Inferior parietal cortex (tissue), 1 donor: ENCODE data around the gene DSCAM.

Experiments used
- DNase-seq: peaks from one replicate; pipeline ENCODE4 v3.0.0-alpha.2; 2016; ENCODE audit errors: extremely low spot score

Gene DSCAM

DNA sequence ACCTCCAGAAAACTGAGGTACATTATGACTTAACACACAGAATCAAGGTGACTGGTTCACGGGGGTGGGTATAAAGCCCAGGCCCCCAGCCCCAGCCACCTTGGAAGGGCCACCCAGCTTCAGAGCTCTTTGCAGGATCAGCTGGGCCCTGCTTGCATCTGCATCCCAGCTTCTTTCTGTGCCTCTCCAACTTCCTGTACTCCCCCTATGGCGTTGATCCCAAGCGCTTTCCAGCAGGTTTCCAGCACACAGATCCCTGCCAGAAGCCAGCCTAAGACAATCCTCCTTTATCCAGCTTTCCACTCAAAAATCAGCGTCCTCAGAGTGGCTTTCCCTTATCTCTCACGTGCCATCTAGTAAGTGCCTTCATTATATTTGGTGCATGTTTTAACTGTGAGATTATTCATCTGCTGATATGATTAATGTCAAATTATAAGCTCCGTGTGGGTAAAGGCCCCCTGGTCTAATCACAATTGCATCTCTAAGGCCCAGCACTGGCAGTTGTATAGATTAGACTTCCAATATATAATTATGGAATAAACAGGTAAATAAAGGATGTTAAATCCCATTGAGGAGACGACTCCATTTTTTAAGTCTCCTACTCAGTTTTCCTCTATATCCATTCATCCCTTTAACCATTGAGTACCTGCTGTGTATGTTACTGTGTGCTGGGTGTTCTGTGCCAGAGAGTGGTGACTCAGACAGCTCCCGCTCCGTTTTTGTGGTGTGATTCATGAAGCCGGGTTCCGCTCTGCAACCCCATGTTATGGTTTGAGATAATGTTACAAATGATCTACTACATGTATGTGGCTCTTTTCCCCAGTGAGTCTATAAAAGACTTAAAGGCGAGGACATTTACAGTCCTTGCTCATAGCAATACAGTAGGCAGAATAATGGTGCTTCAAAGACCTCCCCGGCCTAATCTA, 592.2 kb downstream of the DSCAM start:
- DNase-seq, result peak; percentile 27

GRCh38 chr21:40253112-40253511, 593.8 kb downstream of the DSCAM start:
- no peak for DNase-seq

- DNase-seq, result no peak
These were observed 596.3 kb downstream of the DSCAM start for GRCh38 chr21:40250514-40251294.

DNA sequence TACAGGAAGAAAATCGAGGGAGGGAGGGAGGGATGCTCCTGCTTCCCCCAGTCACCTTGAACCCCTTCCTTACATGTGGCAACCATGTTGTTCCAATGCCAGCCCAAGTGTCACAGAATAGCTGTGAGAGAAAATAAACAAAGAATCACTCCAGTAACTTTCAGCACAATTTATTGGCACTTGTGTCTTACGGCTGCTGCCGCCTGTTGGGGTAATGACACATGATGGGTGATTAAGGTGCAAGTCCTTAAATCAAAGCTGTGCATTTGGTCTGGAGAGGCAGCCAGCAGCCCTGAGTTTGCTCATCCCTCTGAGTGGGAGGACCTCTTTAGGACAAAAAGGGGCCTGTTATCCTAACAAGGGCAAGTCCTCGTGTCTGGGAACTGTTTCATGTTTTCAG, 602.0 kb downstream of the DSCAM start:
- no peak for DNase-seq

GRCh38 chr21:40243685-40244084, 603.3 kb downstream of the DSCAM start:
- no peak for DNase-seq

GRCh38 chr21:40242586-40243265, 604.2 kb downstream of the DSCAM start:
- no peak for DNase-seq

GRCh38 chr21:40235528-40235927, 611.4 kb downstream of the DSCAM start:
- no peak for DNase-seq

DNA sequence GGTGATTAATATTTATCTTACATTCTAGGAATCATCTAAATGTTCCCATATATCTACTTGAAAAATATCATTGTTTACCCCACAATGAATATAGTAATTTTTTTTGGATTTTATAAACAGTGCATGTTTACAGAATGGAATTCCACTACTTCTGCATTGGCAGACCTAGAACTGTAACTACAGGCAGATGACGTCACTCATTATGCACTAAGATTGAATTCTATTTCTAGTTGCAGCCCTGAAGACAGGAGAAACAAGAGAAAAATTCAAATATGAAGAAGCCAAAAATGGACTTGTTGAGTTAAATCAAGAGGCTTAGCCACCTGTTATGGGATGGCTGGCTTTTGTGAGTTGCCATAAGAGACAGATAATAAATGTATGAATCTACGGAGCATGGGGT, 615.0 kb downstream of the DSCAM start:
- DNase-seq, result no peak

DNA sequence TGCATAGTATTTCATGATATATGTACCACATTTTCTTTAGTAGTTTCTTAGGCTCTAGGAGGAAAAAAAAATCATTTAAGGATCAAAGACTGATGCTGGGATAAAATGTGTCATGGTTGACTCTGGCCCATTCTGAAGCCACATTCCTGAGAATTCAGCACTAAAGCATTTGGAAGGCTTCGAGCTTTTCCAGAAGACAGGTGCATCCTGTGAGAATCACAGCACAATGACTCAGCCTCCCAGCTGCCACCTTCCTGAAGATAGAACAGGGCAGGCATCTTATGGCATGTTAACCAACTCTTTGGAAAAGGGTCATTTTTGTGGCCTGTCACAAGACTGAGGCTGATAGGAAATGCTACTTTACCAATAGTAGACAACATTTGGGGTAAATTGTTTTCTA, 619.9 kb downstream of the DSCAM start:
- DNase-seq, result no peak

GRCh38 chr21:40215941-40216340, 631.0 kb downstream of the DSCAM start:
- DNase-seq, result no peak

DNA sequence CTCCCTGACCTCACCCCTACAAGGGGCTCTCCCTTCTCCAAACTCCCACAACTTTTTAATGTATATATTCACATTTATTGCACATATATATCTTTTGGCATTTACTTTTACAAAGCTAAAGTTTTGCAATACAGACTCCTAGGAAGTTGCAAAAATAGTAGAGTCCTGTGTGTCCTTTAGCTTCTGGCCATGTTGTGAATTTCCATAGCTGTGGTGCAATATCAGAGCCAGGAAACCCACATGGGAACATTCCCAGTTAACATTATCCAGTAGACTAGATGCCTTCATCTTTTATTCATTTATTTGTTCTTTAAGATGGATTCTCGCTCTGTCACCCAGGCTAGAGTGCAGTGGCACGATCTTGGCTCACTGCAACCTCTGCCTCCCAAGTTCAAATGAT, 636.7 kb downstream of the DSCAM start:
- no peak for DNase-seq

- DNase-seq, result no peak
These were observed 638.0 kb downstream of the DSCAM start for GRCh38 chr21:40208948-40209345.

DNA sequence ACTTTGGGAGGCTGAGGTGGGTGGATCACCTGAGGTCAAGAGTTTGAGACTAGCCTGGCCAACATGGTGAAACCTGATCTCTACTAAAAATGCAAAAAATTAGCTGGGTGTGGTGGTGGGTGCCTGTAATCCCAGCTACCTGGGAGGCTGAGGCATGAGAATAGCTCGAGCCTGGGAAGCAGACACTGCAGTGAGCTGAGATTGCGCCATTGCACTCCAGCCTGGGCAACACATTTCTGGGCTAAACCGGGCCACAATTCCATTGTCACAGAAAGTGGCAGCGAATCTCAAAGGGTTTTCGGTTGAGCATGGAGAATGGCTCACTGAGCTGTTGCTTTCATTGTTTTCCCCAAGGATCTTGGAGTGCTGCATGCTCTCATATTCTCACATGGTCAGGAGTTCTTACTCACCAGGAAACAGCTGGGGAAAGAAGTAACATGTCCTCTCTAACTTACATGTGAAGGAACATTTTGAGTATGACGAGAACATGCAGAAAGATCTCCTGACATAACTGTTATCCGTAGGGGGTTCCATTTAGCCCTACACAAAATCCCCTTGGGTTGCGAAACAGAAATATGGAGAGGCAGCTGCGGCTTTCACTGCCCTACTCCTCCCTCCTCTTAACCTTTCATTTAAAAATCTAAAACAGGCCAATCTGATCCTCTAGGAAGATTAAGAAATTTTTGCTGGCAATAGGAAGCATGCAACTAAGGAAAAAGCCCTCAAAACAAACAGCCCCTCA, 638.6 kb downstream of the DSCAM start:
- DNase-seq, result no peak

DNA sequence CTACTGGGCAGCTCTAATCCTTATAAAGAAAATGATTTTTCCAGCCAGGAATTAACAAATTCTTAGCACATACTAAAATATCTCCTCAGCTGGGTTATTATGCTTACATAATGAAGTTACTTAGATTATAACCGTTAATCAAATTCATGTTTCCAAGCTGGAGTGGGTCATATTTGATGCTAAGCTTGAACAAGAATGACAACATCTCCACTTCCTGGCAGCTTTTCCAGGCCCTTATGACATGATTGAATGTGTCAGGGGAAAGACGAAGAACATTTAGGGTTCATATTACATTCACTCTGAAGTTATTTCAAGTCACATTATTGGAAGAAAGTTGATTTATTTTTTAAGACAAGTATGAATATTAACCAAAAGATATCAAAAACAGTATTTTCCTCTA, 646.0 kb downstream of the DSCAM start:
- no peak for DNase-seq

- no peak for DNase-seq
These were observed 646.8 kb downstream of the DSCAM start for GRCh38 chr21:40200126-40200525.

DNA sequence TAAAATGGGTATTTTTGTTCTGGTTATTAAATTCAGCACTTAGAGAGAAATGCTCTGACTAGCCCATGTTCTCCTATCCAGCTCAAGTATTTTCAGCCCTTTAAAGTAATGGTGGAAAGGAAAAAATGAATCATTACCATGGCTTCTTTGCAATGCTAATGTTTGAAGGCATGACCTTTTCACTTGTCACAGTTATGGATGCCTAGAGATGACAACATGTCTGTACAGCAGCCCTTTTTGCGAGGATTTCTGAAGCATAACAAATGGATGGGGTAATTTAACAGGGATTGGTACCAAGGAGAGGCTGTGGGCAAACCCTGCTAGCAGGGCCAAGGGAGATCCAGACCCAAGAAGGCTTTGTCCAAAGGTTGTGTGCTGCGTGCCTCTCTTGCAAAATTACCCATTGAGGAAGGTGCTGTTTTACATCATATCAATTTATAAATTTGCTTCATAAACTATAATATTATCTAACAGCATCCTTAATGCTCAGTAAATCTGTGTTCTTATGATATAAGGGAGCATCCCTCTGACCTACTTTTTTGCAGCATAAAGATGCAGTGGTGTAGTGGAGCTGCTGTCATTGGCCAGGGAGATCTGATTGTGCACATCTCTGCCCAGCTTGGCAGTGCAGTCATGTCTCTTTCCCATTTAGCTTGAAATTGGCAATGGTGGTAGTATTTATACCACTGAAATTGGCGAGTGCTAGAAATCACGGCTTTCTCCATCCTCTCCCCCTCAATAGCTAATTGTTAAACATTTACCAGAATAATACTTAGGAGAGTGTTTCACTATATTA, 652.6 kb downstream of the DSCAM start:
- no peak for DNase-seq

DNA sequence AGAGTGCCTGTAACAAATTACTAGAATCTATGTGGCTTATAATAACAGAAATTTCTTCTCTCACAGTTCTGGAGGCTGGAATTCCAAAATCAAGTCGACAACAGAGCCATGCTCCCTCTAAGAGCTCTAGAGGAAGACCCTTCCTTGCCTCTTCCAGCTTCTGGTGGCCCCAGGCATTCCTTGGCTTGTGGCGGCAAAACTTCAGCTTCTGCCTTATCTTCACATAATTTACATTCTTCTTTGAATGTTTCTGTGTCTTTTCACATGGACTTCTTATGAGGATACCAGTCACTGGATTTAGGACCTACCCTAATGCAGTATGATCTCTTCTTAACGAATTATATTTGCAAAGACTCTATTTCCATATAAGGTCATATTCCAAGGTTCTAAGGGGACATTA, 655.3 kb downstream of the DSCAM start:
- DNase-seq, result no peak

- DNase-seq, result no peak
These were observed 655.8 kb downstream of the DSCAM start for GRCh38 chr21:40191196-40191595.

GRCh38 chr21:40187946-40188654, 658.9 kb downstream of the DSCAM start:
- no peak for DNase-seq

- no peak for DNase-seq
These were observed 659.7 kb downstream of the DSCAM start for GRCh38 chr21:40187244-40187643.
